ENCODE data around the gene MANBA.
A peak's percentile ranks its signal among the peaks of the same experiment; 100 is the strongest.

MANBA gene

DNA sequence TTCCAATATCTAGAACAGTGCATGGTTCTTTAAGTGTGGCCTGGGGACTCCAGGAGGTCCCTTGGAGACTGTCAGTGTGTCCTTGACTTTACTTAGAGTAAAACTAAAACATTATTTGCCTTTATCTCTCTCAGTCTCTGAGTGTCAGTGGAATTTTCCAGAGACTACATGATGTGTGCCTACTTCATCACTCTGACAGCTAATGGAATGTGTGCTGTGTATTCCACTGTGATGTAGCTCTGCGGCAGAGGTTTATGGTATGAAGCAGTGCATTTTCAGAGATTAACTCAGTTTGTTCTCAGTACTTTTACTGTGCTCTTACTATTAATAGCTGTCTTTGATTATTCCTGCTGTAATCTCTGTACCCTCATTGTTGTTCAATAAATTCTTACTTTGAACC, 85.6 kb downstream of the MANBA start:
- DNase-seq (ENCODE audit: low read depth) = no peak

GRCh38 chr4:102667001-102667400, 93.8 kb downstream of the MANBA start:
- no peak for DNase-seq (ENCODE audit: low read depth)

DNA sequence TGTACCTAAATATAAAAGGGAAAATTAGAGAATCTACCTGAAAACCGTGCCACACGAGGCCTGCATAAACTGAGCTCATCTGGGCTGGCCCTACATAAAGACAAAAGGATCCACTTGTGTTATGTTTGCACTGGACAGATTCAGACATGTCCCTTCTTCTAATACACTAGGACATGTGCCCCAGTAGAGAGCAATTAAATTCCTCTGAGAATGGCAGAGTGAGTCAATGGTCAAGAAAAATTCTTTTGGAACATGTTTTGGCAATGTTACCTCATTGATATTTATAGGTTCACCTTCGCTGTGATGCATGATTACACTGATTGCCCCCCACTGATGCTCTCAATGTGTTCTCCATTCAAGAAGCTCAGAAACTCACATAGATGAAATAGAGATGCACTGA, 95.2 kb downstream of the MANBA start:
- no peak for DNase-seq (ENCODE audit: low read depth)

GRCh38 chr4:102663073-102663472, 97.7 kb downstream of the MANBA start:
- no peak for DNase-seq (ENCODE audit: low read depth)

DNA sequence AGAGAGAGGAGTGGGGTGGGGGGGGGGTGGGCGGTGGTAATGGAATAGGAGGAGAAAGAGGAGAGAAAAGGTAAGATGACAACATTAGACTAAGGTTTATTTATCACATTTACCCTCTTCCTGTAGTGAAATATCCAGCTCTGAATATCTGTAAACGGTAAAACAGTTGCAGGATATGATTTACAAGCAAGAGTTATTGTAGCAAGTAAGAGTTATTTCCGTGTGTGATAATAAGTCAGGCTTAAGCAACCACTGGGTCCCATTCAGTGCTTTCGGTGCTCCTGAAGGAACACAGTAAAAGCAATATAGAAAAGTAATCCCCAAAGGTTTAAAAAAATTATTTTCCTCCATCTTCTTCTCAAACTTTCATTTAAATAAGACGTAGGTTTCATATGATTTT, 103.6 kb downstream of the MANBA start:
- no peak for DNase-seq (ENCODE audit: low read depth)

GRCh38 chr4:102647117-102647516, 113.7 kb downstream of the MANBA start:
- no peak for DNase-seq (ENCODE audit: low read depth)

DNA sequence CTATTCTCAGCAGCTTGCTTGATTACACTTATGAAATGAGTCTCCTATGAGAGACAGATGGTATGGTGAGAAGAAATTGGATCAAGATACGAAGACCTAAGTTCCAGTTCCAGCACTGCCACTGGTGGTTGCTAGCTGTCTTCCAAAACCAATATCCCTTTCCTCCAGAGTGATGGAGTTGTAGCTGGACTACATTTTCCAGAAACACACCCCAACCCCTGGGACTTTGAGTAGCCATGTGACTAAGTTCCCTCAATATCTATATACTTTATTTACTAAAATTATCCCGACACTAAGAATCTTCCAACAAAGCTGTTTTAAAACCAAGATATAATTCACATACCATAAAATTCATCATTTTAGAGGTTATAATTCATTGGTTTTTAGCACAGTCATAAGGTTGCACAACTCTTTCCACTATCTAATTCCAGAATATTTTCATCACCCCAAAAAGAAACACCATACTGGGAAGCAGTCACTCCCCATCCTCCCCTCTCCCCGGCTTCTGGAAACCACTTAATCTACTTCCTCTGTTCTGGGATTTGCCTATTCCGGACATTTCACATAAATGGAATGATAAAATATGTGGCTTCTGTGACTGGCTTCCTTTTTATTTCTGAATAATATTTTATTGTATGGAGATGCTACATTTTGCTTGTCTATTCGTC, 118.0 kb downstream of the MANBA start:
- no peak for DNase-seq (ENCODE audit: low read depth)

GRCh38 chr4:102641793-102642192, 119.0 kb downstream of the MANBA start:
- no peak for DNase-seq (ENCODE audit: low read depth)

DNA sequence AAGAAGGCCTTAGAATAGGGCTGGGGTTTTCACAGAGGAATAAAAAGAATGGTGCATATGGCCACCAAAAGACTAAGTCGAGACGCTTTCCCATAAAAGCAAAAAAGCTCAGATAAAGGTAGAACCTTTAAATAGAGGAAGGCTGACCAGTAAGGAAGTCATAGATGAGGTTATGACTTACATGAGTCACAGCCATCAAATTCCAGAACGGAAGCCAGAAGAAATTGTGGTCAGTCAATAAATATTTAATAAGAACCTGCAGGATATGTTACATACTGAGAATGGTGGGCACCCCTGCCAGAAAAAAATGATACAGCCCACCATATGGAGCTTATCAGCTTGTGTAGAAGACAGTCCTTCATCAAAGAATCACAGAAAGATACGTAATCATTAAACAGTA, 120.1 kb downstream of the MANBA start:
- no peak for DNase-seq (ENCODE audit: low read depth)

DNA sequence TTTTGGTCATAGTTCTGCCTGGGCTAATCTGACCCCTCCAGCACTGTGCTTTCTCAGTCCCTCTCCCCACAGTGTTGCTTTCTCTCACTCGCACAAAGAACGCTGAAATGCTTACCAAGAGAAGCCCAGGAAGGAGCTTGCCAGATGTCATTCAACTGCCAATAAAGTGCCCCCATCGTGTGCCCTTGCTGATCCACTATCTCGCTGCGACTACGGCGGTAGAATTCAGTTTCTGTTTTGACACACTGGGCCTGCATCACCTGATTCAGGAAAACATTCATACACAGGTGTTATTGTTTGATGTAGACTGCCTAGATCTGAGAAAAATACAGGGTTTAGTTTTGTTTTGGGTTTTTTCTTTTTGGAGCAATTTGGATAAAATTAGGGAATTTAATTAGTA, 121.2 kb downstream of the MANBA start:
- DNase-seq (ENCODE audit: low read depth) = no peak

- DNase-seq (ENCODE audit: low read depth) = no peak
Observed at GRCh38 chr4:102638621-102639020, 122.1 kb downstream of the MANBA start.

- DNase-seq (ENCODE audit: low read depth) = no peak
Observed at GRCh38 chr4:102637391-102637790, 123.4 kb downstream of the MANBA start.

- DNase-seq (ENCODE audit: low read depth) = no peak
Observed at GRCh38 chr4:102633100-102633499, 127.7 kb downstream of the MANBA start.

DNA sequence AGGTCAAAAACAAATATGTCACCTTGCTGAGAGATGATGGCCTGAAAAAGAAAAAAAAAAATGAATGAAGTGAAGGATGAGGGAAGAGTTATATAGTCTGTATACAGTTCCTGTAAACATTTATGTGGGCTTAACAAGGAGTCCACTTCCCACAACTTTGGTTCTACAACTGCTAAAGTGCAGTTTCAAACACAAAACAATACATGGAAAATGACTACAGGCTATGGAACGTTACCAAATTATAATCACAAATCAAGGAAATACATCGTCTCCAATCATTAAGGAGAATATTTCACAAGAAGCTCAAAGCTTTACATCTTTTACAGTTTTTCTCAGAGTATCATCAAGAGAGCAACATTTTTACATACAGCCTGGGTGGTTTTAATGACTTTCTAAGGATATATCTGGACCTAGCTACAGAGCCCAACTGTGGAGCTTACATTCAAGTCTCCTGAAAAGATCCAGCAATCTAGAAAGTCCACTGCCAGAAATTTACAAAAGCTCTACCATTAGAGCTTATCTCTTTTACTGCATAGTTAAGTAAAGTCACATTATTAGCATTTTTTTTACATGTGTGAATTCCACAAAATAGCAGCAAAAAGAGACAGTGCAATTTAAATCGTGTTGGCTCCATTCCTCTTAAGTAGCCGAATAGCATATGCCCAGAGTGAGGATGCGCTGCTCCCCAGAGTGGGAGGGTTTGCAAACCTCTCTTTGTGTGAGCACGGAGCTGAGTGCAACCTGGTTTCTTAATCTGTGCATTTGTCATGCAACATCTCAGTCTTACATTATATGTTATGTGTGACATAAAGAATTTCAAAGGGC, 128.3 kb downstream of the MANBA start:
- no peak for DNase-seq (ENCODE audit: low read depth)

- DNase-seq (ENCODE audit: low read depth) = no peak
Observed at GRCh38 chr4:102631616-102632015, 129.2 kb downstream of the MANBA start.

DNA sequence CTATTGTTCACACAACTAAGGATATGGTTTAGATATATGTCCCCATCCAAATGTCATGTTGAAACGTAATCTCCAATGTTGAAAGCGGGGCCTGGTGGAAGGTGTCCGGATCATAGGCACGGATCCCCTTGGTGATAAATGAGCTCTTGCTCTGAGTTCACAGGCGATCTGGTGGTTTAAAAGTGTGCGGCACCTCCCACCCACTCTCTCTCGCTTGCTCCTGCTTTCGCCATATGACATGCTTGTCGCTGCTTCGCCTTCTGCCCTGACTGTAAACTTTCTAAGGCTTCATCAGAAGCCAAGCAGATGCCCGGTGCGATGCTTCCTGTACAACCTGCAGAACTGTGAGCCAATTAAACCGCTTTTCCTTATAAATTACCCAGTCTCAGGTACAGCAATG, 131.1 kb downstream of the MANBA start:
- DNase-seq (ENCODE audit: low read depth) = no peak

DNA sequence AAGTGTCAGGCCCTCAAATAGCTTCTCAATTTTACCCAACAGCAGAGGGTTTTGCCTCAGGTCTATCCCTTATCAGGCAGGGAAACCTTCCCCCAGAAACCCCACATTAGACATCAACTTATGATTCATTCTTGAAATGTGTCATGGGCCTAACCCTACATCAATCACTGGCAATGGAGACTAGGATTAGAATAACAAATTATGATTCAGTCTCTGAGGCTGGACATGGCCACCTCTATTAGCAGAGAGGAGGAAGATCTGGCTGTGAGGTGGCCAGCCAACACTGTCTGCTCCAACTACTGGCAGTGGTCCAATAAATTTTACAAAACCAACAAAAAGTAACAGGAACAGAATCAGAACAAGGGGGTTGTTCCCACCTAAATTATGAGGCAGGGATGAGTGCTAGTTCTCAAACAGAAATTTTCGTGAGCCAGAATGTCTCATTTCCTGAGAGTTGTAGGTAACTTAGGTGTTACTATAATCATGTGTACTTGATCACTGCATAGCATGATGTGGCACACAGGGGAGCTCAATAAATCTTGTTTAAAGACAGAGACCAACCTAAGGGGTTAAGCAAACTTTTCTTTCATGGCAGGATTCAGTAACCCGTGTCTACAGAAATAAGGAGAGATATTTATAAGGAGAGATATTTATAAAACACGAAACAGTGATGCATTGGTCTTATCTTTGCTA, 132.8 kb downstream of the MANBA start:
- no peak for DNase-seq (ENCODE audit: low read depth)

- peak; percentile 42 for DNase-seq (ENCODE audit: low read depth)
Observed at GRCh38 chr4:102625232-102625930, 135.4 kb downstream of the MANBA start.

DNA sequence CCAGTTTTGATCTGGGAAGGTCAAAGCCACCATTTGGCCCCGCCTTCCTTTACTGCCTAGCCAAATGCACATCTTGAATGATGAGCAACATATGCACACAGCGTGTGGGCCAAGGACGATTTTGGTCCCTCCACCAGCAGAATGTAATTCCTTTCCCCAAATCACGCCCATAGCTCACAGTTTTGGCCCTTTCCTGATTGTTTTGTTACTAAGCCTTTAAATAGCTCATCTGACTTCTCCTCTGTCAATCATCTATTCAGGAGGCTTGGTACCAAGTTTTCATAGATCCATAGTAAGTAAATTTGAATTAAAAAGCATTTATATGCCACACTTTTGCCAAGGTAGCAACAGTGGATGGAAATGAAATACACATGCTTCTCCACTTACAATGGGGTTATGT, 136.3 kb downstream of the MANBA start:
- DNase-seq (ENCODE audit: low read depth) = no peak

DNA sequence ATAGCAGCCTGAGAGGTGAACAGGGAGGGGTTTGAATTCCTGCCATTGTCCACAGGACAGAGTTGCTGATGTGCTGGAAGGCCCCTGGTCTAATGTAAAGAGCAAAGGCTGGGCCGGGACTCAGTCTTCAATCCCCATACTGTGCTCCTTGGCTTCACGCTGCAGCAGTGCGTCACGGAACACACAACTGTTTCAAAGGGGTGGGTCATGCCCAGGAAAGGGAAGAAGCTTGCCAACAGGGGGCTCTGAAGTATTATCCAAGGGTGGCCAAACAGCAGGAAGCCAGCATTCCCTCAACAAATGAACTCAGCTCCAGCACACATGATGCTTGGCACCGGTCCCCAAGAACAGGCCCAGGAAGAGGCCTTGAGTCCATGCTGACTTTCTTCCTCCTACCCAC, 137.1 kb downstream of the MANBA start:
- no peak for DNase-seq (ENCODE audit: low read depth)

DNA sequence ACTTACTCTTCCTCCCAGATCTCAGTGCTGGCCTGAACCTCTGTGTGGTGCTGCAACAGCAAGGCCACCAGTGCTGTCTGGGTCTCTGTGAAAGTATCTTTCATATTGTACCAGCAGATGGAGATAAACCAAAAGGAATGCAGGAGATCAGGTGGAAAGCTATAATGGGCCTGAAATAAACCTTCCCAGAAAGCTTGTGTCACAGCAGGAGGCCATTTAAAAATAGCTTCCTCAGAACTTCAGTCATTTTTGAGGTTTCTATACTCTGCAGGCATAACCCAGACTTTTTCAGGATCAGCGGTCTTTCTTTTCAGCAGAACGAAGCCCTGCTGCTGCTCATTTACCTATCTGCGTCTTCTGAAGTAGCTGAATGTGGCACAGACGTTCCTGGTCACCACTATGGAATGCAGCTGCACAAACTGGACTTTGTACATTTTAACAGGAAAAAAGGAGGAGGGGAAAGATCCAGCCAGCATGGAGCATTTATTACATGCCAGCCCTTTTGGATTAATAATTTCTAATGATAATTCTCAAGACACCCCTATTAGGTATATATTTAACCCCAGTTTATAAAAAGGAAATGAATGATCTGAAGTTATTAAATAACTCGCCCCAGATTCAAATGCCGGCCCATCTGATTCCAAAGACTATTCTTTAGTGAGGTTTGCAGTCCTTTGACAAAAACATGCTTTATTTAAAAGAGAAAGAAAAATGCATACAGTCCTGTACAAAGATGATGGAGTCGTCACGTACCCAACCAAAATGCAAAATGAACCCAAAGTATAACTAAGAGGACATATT, 139.9 kb downstream of the MANBA start:
- no peak for DNase-seq (ENCODE audit: low read depth)
